Right lobe of liver (tissue), 4 donors: ENCODE measurements around the gene NPEPL1.

Experiments
- CTCF ChIP-seq, 4 donors: fragments of 200-600 bp in 3 of 4; fragments of 450-650 bp in 1 of 4; IDR thresholded peaks; one replicate each; pipeline versions ENCODE4 v1.5.1 to v1.8.0; 2016 to 2022; ENCODE audit warnings: antibody characterized with exemption in 4 of 4, mild to moderate bottlenecking in 2 of 4
- POLR2A ChIP-seq: fragments of 450-650 bp; IDR thresholded peaks from one replicate; pipeline ENCODE4 v1.6.1; 2017; ENCODE audit warnings: antibody characterized with exemption, mild to moderate bottlenecking
- donor health status: DM: no; HTN: no; CAD: no.
- donor health status: DM: no; HTN: no; CAD: no.
- donor health status: DM: no; HTN: yes; CAD: no.

DNA sequence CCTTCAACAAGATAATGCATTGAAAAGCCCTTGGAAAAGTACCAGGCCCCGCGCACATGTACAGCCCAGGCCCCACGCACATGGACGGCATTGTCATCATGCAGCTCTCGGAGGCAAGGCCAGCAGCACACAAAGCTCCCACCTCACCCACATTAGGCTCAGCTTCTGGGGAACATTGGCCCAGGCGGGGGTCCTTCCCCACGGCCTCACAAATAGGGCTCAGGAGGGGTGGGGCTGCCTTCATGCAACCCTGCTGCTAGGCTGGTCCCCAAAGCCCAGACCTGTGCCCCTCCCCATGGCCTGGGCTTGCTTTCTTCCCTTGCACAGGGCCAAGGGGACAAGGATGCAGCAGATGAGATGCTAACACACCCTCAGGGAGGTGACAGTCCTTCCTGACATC lies 26.7 kb downstream of the NPEPL1 start:
- no peak for TF ChIP-seq POLR2A
- no peak for TF ChIP-seq CTCF (IDR thresholded peaks at IDR 0.05)
